ENCODE data around the gene TNFSF8. TPM values are rescaled to one million over a fixed set of nuclear protein-coding genes. Genes with fewer than 3 reads are reported as not detected.

The TNFSF8 gene
- total RNA-seq, 1 donor, result not detected

DNA sequence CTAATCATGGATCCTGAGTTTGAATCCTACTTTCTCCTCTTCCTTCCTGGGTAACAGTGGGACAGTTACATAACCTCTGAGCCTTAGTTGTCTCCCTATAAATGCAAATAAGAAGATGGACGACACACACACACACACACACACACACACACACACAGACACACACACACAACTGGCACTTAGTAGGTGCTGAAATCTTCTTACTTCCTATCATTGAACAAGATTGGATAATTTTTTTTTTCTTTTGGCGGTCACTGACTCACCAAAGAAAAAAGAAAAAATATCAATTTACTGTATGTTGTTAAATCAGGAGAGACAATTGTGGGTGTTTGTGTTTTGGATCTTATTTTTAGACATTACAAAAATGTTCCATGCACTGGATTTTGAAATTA lies 28.4 kb upstream of the TNFSF8 start:
- TF ChIP-seq, protein P1, sequence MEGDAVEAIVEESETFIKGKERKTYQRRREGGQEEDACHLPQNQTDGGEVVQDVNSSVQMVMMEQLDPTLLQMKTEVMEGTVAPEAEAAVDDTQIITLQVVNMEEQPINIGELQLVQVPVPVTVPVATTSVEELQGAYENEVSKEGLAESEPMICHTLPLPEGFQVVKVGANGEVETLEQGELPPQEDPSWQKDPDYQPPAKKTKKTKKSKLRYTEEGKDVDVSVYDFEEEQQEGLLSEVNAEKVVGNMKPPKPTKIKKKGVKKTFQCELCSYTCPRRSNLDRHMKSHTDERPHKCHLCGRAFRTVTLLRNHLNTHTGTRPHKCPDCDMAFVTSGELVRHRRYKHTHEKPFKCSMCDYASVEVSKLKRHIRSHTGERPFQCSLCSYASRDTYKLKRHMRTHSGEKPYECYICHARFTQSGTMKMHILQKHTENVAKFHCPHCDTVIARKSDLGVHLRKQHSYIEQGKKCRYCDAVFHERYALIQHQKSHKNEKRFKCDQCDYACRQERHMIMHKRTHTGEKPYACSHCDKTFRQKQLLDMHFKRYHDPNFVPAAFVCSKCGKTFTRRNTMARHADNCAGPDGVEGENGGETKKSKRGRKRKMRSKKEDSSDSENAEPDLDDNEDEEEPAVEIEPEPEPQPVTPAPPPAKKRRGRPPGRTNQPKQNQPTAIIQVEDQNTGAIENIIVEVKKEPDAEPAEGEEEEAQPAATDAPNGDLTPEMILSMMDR (IDR thresholded peaks at IDR 0.05; ENCODE audit: extremely low read depth, low read depth, low read length), result no peak
- H3K4me1 ChIP-seq (ENCODE audit: insufficient read depth, low read length), result peaks cover 17% of the 10 kb centered on the region
- H3K9me3 ChIP-seq (ENCODE audit: low read depth, low read length), result peaks cover 2% of the 10 kb centered on the region
- no peaks in the 10 kb centered on the region for H3K36me3 ChIP-seq (ENCODE audit: insufficient read depth, low read length)
- no peaks in the 10 kb centered on the region for H3K79me2 ChIP-seq (ENCODE audit: insufficient read depth, low read length)
- no peak overlapping the region for H3K27ac ChIP-seq (ENCODE audit: low read depth, low read length)
- no peak overlapping the region for H3K4me2 ChIP-seq (ENCODE audit: insufficient read depth, low read length)
- H2AFZ ChIP-seq (ENCODE audit: low read length), result no peak overlapping the region
- H4K20me1 ChIP-seq (ENCODE audit: insufficient read depth, low read length), result no peaks in the 10 kb centered on the region
- H3K27me3 ChIP-seq (ENCODE audit: insufficient read depth, low read length), result peaks cover 7% of the 10 kb centered on the region
- H3K4me3 ChIP-seq (ENCODE audit: insufficient read depth, low read length), result no peak overlapping the region
- no peak for DNase-seq (ENCODE audit: insufficient read length, low spot score, missing footprints)

DNA sequence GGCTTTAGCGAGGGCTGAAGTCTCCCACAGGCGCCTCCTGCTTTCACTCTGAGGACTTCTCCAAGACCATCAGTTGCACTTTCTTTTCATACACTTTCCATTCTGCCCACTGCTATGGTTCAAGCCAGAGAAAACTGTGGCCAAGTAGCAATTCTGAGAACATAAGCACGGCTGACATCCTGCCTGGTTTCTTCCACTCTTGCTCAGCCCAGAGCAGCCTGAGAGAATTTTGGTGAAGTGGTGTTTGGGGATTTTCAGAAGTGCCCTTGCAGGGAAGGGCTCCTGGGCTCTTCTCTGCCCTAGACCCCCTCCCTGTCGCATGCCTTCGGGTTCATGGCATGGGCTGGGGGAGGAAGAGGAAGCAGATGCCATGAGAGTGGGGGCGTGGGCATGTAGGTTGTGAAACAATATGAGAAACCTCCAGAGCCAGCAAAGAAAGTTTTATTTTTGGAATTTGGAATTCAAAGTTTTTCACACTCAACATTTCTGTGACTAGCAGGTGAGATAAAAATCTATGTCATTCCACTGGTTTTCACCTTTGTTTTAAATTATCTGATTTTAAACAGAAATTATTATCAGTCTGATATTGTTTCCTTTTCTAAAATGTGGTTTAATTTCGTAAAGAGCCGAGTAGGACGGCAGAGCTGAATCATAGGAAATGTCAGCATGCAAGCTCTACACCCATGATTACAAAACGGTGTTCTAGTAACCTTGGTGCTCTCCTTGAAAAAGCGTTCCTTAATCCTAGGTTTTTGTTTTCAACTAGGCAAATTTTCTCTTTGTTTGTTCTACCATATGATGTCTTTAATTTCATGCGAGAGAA lies 27.8 kb upstream of the TNFSF8 start:
- Histone ChIP-seq H3K79me2 (ENCODE audit: insufficient read depth, low read length) (no peaks in the 10 kb centered on the region), H3K9me3 (ENCODE audit: low read depth, low read length) (peaks cover 2% of the 10 kb centered on the region), H3K4me2 (ENCODE audit: insufficient read depth, low read length) (peak overlapping the region; percentile 32), H2AFZ (ENCODE audit: low read length) (peak overlapping the region; percentile 11), H3K27ac (ENCODE audit: low read depth, low read length) (no peak overlapping the region), H4K20me1 (ENCODE audit: insufficient read depth, low read length) (no peaks in the 10 kb centered on the region), H3K27me3 (ENCODE audit: insufficient read depth, low read length) (peaks cover 4% of the 10 kb centered on the region), H3K4me3 (ENCODE audit: insufficient read depth, low read length) (no peak overlapping the region), H3K36me3 (ENCODE audit: insufficient read depth, low read length) (no peaks in the 10 kb centered on the region), H3K4me1 (ENCODE audit: insufficient read depth, low read length) (peaks cover 22% of the 10 kb centered on the region)
- TF ChIP-seq, protein P1 (IDR thresholded peaks at IDR 0.05; ENCODE audit: extremely low read depth, low read depth, low read length), result no peak
- DNase-seq (ENCODE audit: insufficient read length, low spot score, missing footprints), result no peak

DNA sequence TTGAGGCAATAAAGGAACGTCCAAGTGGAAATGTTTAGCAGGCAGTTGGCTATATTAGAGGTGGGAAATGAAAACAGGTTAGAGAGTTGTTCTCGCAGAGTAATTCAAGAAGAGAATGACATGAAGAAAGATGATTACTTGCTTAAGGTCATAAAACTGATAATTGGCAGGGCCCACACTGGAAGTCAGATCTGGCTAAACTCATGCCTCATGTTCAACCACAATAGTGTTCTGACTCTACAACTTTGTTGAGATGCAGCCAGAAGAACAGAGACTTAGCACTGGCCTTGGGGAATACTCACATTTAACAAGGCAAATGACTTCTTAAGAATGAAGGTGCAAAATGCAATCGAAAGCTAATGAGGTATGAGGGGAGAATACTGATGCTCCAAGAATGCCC lies 27.2 kb upstream of the TNFSF8 start:
- TF ChIP-seq, protein P1 (IDR thresholded peaks at IDR 0.05; ENCODE audit: extremely low read depth, low read depth, low read length), result no peak
- Histone ChIP-seq H4K20me1 (ENCODE audit: insufficient read depth, low read length) (no peaks in the 10 kb centered on the region), H2AFZ (ENCODE audit: low read length) (no peak overlapping the region), H3K79me2 (ENCODE audit: insufficient read depth, low read length) (no peaks in the 10 kb centered on the region), H3K27ac (ENCODE audit: low read depth, low read length) (no peak overlapping the region), H3K9me3 (ENCODE audit: low read depth, low read length) (no peaks in the 10 kb centered on the region), H3K4me2 (ENCODE audit: insufficient read depth, low read length) (peak overlapping the region; percentile 32), H3K4me1 (ENCODE audit: insufficient read depth, low read length) (peaks cover 22% of the 10 kb centered on the region), H3K27me3 (ENCODE audit: insufficient read depth, low read length) (peaks cover 4% of the 10 kb centered on the region), H3K4me3 (ENCODE audit: insufficient read depth, low read length) (no peak overlapping the region), H3K36me3 (ENCODE audit: insufficient read depth, low read length) (no peaks in the 10 kb centered on the region)
- DNase-seq (ENCODE audit: insufficient read length, low spot score, missing footprints), result no peak

DNA sequence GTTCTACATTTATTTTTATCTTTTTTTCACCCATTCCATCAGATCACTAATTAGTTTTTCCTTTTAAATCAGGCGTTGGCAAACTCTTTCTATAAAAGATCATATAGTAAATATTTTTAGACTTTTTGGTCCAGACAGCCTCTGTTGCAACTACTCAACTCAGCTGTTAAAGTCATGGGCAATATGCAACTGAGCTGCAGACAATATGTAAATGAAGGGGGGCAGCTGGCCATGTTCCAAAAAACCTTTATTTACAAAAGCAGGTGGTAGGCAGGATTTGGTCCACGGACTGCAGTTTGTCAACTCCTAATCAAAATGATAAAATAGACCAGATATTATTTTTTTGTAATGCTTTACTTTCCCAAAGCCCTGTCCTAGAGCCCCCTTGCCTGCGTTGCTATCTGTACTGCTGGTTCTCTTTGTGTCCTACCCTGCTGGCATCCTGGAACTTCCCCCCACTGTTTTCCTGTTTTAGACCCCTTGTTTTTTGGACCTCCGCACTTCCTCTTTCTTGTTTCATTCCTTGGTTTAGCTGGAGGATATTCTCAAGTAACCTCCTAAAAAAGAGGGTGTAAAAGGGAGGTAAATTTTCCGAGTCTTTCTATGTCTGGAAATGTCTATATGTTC lies 24.7 kb upstream of the TNFSF8 start:
- Histone ChIP-seq H3K27ac (ENCODE audit: low read depth, low read length) (no peak overlapping the region), H4K20me1 (ENCODE audit: insufficient read depth, low read length) (no peaks in the 10 kb centered on the region), H3K4me1 (ENCODE audit: insufficient read depth, low read length) (peaks cover 22% of the 10 kb centered on the region), H2AFZ (ENCODE audit: low read length) (no peak overlapping the region), H3K4me2 (ENCODE audit: insufficient read depth, low read length) (no peak overlapping the region), H3K36me3 (ENCODE audit: insufficient read depth, low read length) (no peaks in the 10 kb centered on the region), H3K79me2 (ENCODE audit: insufficient read depth, low read length) (no peaks in the 10 kb centered on the region), H3K27me3 (ENCODE audit: insufficient read depth, low read length) (peaks cover 19% of the 10 kb centered on the region), H3K9me3 (ENCODE audit: low read depth, low read length) (no peaks in the 10 kb centered on the region), H3K4me3 (ENCODE audit: insufficient read depth, low read length) (no peak overlapping the region)
- TF ChIP-seq, protein P1 (IDR thresholded peaks at IDR 0.05; ENCODE audit: extremely low read depth, low read depth, low read length), result no peak
- no peak for DNase-seq (ENCODE audit: insufficient read length, low spot score, missing footprints)
